ENCODE results near the gene SYP. TPM values are rescaled to one million over a fixed set of nuclear protein-coding genes. Genes with fewer than 3 reads are reported as not detected.
"Not testable (repeated sequence)": the region's sequence is repeated elsewhere in the genome, so short reads cannot be mapped to it uniquely, and the experiment has no call there.

Gene SYP
- total RNA-seq, 1 donor from 2014 or later = 1.7 TPM

DNA sequence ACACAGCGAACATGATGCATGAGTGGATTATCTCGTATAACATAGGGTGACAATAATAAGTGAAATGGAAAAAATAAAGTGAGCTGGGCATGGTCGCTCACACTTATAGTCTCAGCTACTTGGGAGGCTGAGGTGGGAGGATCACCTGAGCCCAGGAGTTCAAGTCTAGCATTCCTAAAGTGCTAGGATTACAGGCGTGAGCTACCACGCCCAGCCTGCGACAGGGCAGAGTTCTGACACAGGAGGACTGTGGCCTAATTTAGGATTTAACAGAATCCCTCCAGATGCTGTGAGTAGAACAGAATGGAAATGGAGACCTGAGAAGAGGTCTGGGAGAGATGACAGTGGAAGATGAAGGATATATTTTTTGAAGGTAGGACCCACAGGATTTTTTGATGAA lies 10.4 kb downstream of the SYP start:
- no peak for DNase-seq

GRCh38 chrX:49188468-49189076 lies 11.4 kb downstream of the SYP start:
- no peak for DNase-seq

DNA sequence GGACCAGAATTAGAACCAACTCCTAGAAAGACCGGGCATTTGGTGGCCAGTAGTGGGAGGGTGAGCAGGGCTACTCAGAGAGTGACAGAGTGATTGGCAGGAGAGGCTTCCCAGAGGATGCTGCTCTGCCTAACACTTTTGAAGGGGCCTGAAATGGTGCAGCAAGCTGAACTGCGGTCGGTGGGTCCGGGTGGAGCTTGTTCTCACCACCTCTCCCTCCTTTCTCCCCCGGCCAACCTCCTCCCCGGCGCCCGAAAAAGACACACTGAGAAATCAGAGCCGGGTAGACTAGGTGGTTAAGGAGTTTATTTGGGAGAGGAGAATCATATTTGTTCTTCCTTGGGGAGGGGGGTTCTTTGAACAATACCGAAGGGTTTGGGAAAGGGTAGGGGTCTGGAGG lies 12.5 kb downstream of the SYP start:
- no peak for DNase-seq

DNA sequence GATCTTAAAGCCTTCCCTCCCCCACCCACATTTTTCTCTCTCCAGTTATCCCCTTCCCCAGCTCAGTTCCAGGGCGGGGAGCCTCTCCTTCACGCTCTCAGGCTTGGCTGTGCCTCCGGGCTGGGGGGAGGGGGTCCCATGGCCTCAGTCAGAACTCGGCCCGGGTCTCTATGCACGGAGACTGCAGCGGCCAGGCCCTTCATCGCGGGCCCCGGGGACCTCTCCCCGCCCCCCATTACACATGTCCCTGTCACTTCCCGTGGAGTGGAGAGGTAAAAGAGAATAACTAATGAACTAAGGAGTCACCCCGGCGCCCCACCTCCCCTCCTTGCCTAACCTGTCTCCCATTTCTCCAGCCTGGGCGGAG lies 13.0 kb downstream of the SYP start:
- DNase-seq = no peak

DNA sequence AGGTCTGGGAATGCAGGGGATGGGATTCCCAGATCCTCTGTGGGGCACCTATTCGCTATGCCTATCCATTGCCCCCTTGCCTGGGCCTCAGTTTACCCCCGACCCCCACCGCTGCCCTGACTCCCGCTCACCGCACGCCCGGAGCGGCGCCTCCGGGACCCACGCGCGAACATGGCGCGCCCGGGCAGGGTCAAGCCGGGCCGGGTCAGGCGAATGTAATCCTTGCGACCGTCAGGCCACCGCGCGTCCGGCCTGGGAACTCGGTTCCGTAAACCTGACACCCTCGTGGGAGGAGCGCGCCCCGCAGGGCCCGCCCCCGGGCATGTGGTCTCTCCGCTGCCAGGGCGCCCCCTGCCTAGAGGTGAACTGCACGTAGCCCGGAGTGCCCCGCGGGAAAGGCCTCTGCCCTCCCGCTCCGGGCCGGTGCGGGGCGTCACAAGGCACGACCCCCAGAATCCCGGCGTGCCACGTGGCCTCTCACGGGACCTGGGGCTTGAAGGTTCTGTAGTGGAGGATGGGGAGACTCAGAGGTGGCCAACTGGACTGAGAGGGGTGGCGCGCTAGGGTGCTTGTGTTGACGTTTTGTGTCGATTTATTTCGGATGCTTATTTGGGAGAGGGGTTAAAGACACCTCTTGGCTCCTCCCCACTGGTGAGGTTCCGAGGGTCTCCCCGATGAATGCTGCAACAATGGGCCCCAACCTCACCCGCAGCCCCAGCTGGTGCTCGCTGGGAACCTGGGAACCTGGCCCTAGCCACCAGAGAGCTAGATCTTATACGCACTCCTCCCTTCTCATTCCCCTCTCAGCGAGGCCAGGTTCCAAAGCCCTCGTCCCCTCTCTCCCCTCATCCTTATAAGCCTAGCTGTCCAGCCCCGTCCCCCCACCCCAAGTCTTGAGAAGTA lies 13.6 kb downstream of the SYP start, which contains the start of gene PRICKLE3:
TSS of gene PRICKLE3 (minus strand) at position 249 of the 903 bp plus-strand sequence. CDS start at position 173, 76 bp downstream.
- peak; percentile 25 for DNase-seq

GRCh38 chrX:49184294-49185281 lies 15.4 kb downstream of the SYP start:
- peak; percentile 47 for DNase-seq

DNA sequence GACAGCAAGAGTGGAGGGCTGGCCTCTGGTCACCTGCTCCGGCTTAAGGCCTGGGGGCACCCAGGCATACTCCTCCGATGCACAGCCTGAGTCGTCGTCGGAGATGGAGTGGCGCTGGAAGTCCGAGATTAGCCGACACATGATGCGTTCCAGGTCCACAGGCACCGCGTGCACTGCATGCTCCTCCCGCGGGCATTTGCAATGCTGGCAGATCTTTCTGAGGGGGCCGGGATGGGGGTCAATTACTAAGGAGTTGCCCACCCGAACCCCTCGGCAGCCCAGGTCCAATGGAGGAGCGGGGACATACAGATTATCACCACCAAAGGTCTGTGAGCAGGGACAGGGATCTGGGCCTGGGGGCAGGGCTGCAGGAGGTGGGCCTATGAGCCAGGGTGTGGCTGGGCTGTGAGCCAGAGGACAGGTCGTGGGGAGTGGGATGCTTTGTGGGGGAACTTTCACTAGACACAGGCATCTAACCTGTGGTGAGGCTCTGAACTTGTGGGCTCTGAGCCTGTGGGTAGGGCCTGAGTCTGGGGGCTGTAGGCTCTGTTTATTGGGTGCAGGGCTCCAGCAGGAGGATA lies 16.2 kb downstream of the SYP start:
- no peak for DNase-seq

DNA sequence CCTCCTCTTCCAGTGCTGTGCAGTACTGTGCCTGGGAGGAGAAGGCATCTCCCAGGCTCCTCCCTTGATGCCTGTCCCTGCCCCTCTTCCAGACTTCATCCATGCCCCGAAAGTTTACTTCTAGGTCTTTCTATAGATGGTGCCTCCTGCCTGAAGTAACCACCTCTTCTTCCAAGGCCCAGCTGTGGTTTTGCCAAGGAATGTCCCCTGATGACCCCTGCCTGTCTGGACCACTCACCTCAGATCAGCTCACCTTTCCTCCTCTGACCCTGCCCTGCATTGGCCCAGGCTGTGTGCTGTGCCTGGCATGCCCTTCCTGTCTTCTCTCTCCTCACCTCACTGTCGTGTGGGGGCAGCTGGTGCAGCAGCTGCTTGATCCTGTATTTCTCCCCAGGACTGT lies 20.6 kb downstream of the SYP start:
- no peak for DNase-seq

DNA sequence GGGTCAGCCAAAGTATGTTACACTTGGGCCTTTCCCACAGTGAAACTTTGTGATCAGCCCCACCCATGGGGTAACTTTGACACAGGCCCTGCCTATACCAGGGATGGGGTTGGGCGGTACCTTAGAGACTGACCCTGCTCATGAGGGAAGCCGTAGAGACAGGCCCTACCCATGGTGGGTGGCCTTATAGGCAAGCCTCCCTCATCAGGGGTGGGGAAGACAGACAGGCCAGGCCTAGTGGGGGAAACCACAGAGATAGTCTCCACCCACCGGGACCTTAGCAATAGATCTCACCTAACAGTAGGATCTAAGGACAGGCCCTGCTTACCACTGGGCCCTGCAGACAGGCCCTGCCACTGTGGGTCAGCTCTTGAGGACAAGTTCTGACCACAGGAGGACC lies 21.5 kb downstream of the SYP start:
- DNase-seq = no peak

- DNase-seq = no peak
These were observed 22.0 kb downstream of the SYP start for GRCh38 chrX:49177873-49178480.

- no peak for DNase-seq
These were observed 22.6 kb downstream of the SYP start for GRCh38 chrX:49177338-49177833.

- no peak for DNase-seq
These were observed 23.3 kb downstream of the SYP start for GRCh38 chrX:49176421-49177326.

- no peak for DNase-seq
These were observed 24.3 kb downstream of the SYP start for GRCh38 chrX:49175435-49176274.

- no peak for DNase-seq
These were observed 25.3 kb downstream of the SYP start for GRCh38 chrX:49174723-49175122.

DNA sequence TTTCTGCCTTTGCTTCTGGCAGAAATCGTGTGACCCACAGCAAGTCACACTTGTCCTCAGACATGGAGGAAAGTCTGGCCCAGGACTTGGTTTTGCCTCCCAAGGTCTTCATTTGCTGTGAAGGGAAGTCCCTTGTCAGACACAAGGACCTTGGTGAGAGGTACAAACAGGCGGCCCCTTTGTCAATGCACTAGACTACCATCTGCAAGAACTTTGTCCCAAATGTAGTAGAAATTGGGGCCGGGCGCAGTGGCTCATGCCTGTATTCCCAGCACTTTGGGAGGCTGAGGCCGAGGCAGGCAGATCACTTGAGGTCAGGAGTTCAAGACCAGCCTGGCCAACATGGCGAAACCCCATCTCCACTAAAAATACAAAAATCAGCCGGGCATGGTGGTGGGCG lies 26.4 kb downstream of the SYP start:
- DNase-seq = not testable (repeated sequence)

DNA sequence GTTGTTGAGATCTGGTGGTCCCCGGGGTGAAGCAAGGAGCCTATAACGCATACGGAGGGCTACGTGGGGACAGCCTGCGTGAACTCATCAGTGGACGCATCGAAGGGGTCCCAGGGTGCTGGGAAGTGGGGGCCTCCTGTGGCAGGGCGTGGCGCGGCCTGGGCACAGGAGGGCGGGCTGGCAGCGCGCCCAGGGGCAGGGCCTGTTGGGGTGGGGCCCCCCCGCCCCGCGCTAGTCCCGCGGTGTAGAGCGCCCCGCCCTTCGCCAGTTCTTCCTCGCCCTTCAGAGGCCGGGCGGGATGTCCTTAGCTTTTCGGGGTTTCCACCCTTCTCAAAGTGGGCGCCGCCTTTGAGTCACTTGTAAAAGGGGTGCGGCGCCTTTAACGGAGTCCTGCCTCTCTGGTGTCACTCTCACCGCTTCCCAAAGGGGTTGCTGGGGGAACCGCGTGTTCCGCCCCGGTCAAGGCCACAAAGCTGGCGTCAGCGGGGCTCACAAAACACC lies 27.7 kb downstream of the SYP start:
- DNase-seq = no peak

- DNase-seq = no peak
These were observed 28.2 kb downstream of the SYP start, which contains the start of gene PLP2 for GRCh38 chrX:49171752-49172279. PLP2 (plus strand) TSS chrX:49171898; CDS start chrX:49172001, 103 bp downstream.

DNA sequence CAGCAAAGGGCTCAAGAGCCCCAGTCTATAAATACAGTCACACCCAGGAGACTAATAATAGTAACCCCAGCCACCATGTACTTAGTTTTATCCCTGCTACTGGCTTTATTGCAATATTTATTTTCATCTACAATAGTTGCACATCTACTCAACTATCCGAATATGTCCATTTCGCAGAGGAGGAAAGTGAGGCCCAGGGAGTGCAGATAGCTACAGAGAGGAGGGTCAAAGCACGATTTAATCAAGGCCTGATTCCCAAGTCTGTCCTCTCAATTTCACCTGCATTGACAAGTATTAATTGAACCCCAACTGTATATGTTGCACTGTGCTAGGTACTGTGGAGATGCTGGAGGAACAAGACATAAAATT lies 32.3 kb downstream of the SYP start:
- DNase-seq = no peak

All from skin of body (tissue), 2 donors.